HEK293 (cell line): Measurements from ENCODE around the gene GDF9.

Experiments
- BCL11A ChIP-seq: fragments of 450-650 bp; formaldehyde crosslinking; IDR thresholded peaks from 2 replicates; pipeline ENCODE4 v1.5.1; 2016; ENCODE audit warnings: low read depth, missing biosample characterization, missing genetic modification characterization
- GLI2 ChIP-seq: fragments of 450-650 bp; formaldehyde crosslinking; IDR thresholded peaks from 2 replicates; pipeline ENCODE4; 2017; ENCODE audit warnings: missing biosample characterization, missing genetic modification characterization, low read depth, borderline replicate concordance
- HOXC10 ChIP-seq: sonication (generic); formaldehyde crosslinking; IDR thresholded peaks from 2 replicates; pipeline ENCODE4 v1.8.1; 2023; ENCODE audit warnings: mild to moderate bottlenecking, missing genetic modification reagents
- KLF1 ChIP-seq: fragments of 450-650 bp; formaldehyde crosslinking; IDR thresholded peaks from 2 replicates; pipeline ENCODE4 v1.5.1; 2016; ENCODE audit warnings: missing biosample characterization, missing genetic modification characterization
- KLF10 ChIP-seq: fragments of 450-650 bp; IDR thresholded peaks from 2 replicates; pipeline ENCODE4 v1.5.1; 2018; ENCODE audit warnings: missing biosample characterization, mild to moderate bottlenecking, missing genetic modification characterization
- KLF7 ChIP-seq: fragments of 450-650 bp; formaldehyde crosslinking; IDR thresholded peaks from 2 replicates; pipeline ENCODE4 v1.5.1; 2016; ENCODE audit warnings: missing biosample characterization, missing genetic modification characterization, borderline replicate concordance
- KLF9 ChIP-seq: fragments of 450-650 bp; formaldehyde crosslinking; IDR thresholded peaks from 2 replicates; pipeline ENCODE4 v1.5.1; 2016; ENCODE audit warnings: missing biosample characterization, missing genetic modification characterization, low read depth
- OSR2 ChIP-seq: fragments of 450-650 bp; formaldehyde crosslinking; IDR thresholded peaks from 2 replicates; pipeline ENCODE4 v1.5.1; 2016; ENCODE audit warnings: missing biosample characterization, missing genetic modification characterization
- PRDM4 ChIP-seq: fragments of 450-650 bp; formaldehyde crosslinking; IDR thresholded peaks from 2 replicates; pipeline ENCODE4 v1.5.1; 2017; ENCODE audit warnings: missing biosample characterization, missing genetic modification characterization
- SP2 ChIP-seq: fragments of 450-650 bp; formaldehyde crosslinking; IDR thresholded peaks from 2 replicates; pipeline ENCODE4 v1.5.1; 2016; ENCODE audit warnings: missing biosample characterization, missing genetic modification characterization
- SP3 ChIP-seq: fragments of 450-650 bp; formaldehyde crosslinking; IDR thresholded peaks from 2 replicates; pipeline ENCODE4 v1.5.1; 2016; ENCODE audit warnings: missing biosample characterization, missing genetic modification characterization
- WT1 ChIP-seq: fragments of 450-650 bp; formaldehyde crosslinking; IDR thresholded peaks from 2 replicates; pipeline ENCODE4 v1.5.1; 2016; ENCODE audit warnings: missing biosample characterization, missing genetic modification characterization
- ZBTB1 ChIP-seq: fragments of 450-650 bp; formaldehyde crosslinking; IDR thresholded peaks from 2 replicates; pipeline ENCODE4 v1.5.1; 2016; ENCODE audit warnings: missing biosample characterization, missing genetic modification characterization
- ZFHX2 ChIP-seq: fragments of 450-650 bp; formaldehyde crosslinking; conservative IDR thresholded peaks from 2 replicates; pipeline ENCODE4 v1.5.1; 2016; ENCODE audit warnings: missing biosample characterization, missing genetic modification characterization
- ZFP41 ChIP-seq: fragments of 450-650 bp; formaldehyde crosslinking; IDR thresholded peaks from 2 replicates; pipeline ENCODE4 v1.5.1; 2016; ENCODE audit warnings: missing biosample characterization, missing genetic modification characterization, borderline replicate concordance
- ZNF114 ChIP-seq: fragments of 450-650 bp; formaldehyde crosslinking; IDR thresholded peaks from 2 replicates; pipeline ENCODE4 v1.5.0; 2017; ENCODE audit warnings: missing biosample characterization, missing genetic modification characterization
- ZNF157 ChIP-seq: fragments of 450-650 bp; formaldehyde crosslinking; IDR thresholded peaks from 2 replicates; pipeline ENCODE4 v1.5.1; 2016; ENCODE audit warnings: missing biosample characterization, missing genetic modification characterization
- ZNF16 ChIP-seq: fragments of 450-650 bp; formaldehyde crosslinking; IDR thresholded peaks from 2 replicates; pipeline ENCODE4 v1.5.1; 2016; ENCODE audit warnings: low read depth, missing biosample characterization, missing genetic modification characterization
- ZNF175 ChIP-seq: fragments of 450-650 bp; formaldehyde crosslinking; IDR thresholded peaks from 2 replicates; pipeline ENCODE4 v1.5.1; 2016; ENCODE audit warnings: missing biosample characterization, missing genetic modification characterization
- ZNF2 ChIP-seq: fragments of 450-650 bp; formaldehyde crosslinking; IDR thresholded peaks from 2 replicates; pipeline ENCODE4 v1.5.1; 2016; ENCODE audit warnings: missing biosample characterization, missing genetic modification characterization
- ZNF202 ChIP-seq: fragments of 450-650 bp; formaldehyde crosslinking; IDR thresholded peaks from 2 replicates; pipeline ENCODE4 v1.5.1; 2016; ENCODE audit warnings: missing biosample characterization, missing genetic modification characterization, borderline replicate concordance
- ZNF280C ChIP-seq: fragments of 450-650 bp; formaldehyde crosslinking; IDR thresholded peaks from 2 replicates; pipeline ENCODE4 v1.5.1; 2016; ENCODE audit warnings: missing biosample characterization, missing genetic modification characterization
- ZNF292 ChIP-seq: fragments of 450-650 bp; formaldehyde crosslinking; IDR thresholded peaks from 2 replicates; pipeline ENCODE4 v1.5.1; 2016; ENCODE audit warnings: low read depth, missing biosample characterization, missing genetic modification characterization, borderline replicate concordance
- ZNF426 ChIP-seq: fragments of 450-650 bp; formaldehyde crosslinking; IDR thresholded peaks from 2 replicates; pipeline ENCODE4 v1.5.1; 2017; ENCODE audit warnings: missing biosample characterization, missing genetic modification characterization, mild to moderate bottlenecking, inconsistent platforms, moderate library complexity
- ZNF501 ChIP-seq: fragments of 450-650 bp; formaldehyde crosslinking; IDR thresholded peaks from 2 replicates; pipeline ENCODE4 v1.5.1; 2016; ENCODE audit warnings: missing biosample characterization, missing genetic modification characterization
- ZNF555 ChIP-seq: fragments of 450-650 bp; formaldehyde crosslinking; conservative IDR thresholded peaks from 2 replicates; pipeline ENCODE4 v1.5.1; 2017; ENCODE audit warnings: missing biosample characterization, mild to moderate bottlenecking, missing genetic modification characterization, inconsistent platforms
- ZNF585B ChIP-seq: fragments of 450-650 bp; formaldehyde crosslinking; IDR thresholded peaks from 2 replicates; pipeline ENCODE4 v1.5.1; 2016; ENCODE audit warnings: missing biosample characterization, missing genetic modification characterization
- ZNF660 ChIP-seq: fragments of 450-650 bp; IDR thresholded peaks from 2 replicates; pipeline ENCODE4 v1.5.1; 2018; ENCODE audit warnings: missing biosample characterization, mild to moderate bottlenecking, missing genetic modification characterization
- ZNF670 ChIP-seq: fragments of 450-650 bp; formaldehyde crosslinking; IDR thresholded peaks from 2 replicates; pipeline ENCODE4 v1.5.1; 2016; ENCODE audit warnings: missing biosample characterization, missing genetic modification characterization, low read depth
- ZNF707 ChIP-seq: fragments of 450-650 bp; formaldehyde crosslinking; IDR thresholded peaks from 2 replicates; pipeline ENCODE4 v1.5.1; 2016; ENCODE audit warnings: missing biosample characterization, missing genetic modification characterization
- ZNF768 ChIP-seq: fragments of 450-650 bp; formaldehyde crosslinking; IDR thresholded peaks from 2 replicates; pipeline ENCODE4 v1.5.1; 2018; ENCODE audit warnings: missing biosample characterization, mild to moderate bottlenecking, missing genetic modification characterization
- ZNF777 ChIP-seq: fragments of 450-650 bp; formaldehyde crosslinking; IDR thresholded peaks from 2 replicates; pipeline ENCODE4 v1.5.1; 2017; ENCODE audit warnings: missing biosample characterization, missing genetic modification characterization, borderline replicate concordance
- ZSCAN16 ChIP-seq: fragments of 450-650 bp; formaldehyde crosslinking; IDR thresholded peaks from 2 replicates; pipeline ENCODE4 v1.5.1; 2016; ENCODE audit warnings: missing biosample characterization, missing genetic modification characterization
- ZSCAN4 ChIP-seq: fragments of 450-650 bp; formaldehyde crosslinking; IDR thresholded peaks from 2 replicates; pipeline ENCODE4 v1.5.1; 2017; ENCODE audit warnings: missing biosample characterization, missing genetic modification characterization
- TF ChIP-seq, protein P1 (sequence below): fragments of 450-650 bp; formaldehyde crosslinking; IDR thresholded peaks from 2 replicates; pipeline ENCODE4 v1.5.1; 2016; ENCODE audit warnings: missing biosample characterization, missing genetic modification characterization

The GDF9 gene

DNA sequence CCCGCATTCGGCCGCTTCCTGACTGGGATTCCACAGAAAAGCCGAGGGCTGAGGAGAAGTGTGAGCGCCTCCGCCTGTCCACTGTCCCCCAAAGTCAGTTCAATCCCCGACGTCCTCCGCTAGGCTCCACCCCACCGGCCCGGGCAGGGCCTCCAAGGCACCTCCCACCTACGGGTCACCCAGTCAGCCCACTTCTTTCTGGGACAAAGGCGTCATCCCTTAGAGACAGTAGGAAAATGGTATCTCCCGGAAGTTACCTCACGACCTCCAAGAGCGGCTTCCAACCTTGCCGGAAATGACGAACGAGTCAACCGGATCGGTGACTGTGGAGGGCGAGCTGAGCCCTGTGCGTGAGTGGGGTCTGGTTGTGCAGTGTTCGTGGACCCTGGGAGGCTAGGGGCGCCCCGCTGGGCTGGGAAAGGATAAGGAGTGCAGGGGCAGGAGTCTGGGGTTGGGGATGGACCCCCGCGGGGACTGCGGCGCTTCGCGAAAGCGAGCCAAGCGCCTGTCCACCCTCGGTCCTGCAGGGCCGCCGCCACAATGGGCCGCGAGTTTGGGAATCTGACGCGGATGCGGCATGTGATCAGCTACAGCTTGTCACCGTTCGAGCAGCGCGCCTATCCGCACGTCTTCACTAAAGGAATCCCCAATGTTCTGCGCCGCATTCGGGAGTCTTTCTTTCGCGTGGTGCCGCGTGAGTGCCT lies at the start of gene GDF9, which contains the start of gene UQCRQ (continued):
- TF ChIP-seq OSR2 (tag by site-specific recombination), result no peak
- TF ChIP-seq ZNF555 (tag by site-specific recombination), result no peak
- no peak for TF ChIP-seq ZNF175 (tag by site-specific recombination)
- peak; percentile 93 for TF ChIP-seq ZFHX2 (tag by site-specific recombination)
- TF ChIP-seq ZNF777 (tag by site-specific recombination), result 0 out of 2 replicates have a peak, but pooled peaks have one; percentile 53
- peak; percentile 20; the same call in 1 of the 2 replicates for TF ChIP-seq KLF9 (tag by site-specific recombination)
- no peak for TF ChIP-seq KLF10 (tag by site-specific recombination)
- 0 out of 2 replicates have a peak, but pooled peaks have one; percentile 55 for TF ChIP-seq ZSCAN16
- TF ChIP-seq SP2 (tag by site-specific recombination), result peak; percentile 96
- TF ChIP-seq ZNF292 (tag by site-specific recombination), result no peak
- no peak for TF ChIP-seq ZNF707 (tag by site-specific recombination)
- TF ChIP-seq BCL11A (tag by site-specific recombination), result peak; percentile 55; the same call in 1 of the 2 replicates
- no peak for TF ChIP-seq ZNF16 (tag by site-specific recombination)
- TF ChIP-seq PRDM4 (tag by site-specific recombination), result no peak
- 0 out of 2 replicates have a peak, but pooled peaks have one; percentile 27 for TF ChIP-seq KLF1 (tag by site-specific recombination)
- TF ChIP-seq ZNF280C (tag by site-specific recombination), result no peak
- TF ChIP-seq ZBTB1 (tag by site-specific recombination), result no peak
- TF ChIP-seq KLF7 (tag by site-specific recombination), result no peak
- TF ChIP-seq ZNF501 (tag by site-specific recombination), result peak; percentile 93
- TF ChIP-seq ZNF2, result peak; percentile 48; the same call in 1 of the 2 replicates
- no peak for TF ChIP-seq ZNF585B (tag by site-specific recombination)
- TF ChIP-seq ZNF670 (tag by site-specific recombination), result no peak
- no peak for TF ChIP-seq ZNF426 (tag by site-specific recombination)
- peak; percentile 93 for TF ChIP-seq SP3
- no peak for TF ChIP-seq HOXC10 (CRISPR knock-in tag)
- no peak; the same call in 1 of the 2 replicates for TF ChIP-seq ZNF768 (tag by site-specific recombination)
- TF ChIP-seq ZFP41 (tag by site-specific recombination), result no peak
- no peak for TF ChIP-seq GLI2 (tag by site-specific recombination)
- TF ChIP-seq ZNF114 (tag by site-specific recombination), result no peak
- TF ChIP-seq ZNF660 (tag by site-specific recombination), result peak; percentile 85
- TF ChIP-seq WT1 (tag by site-specific recombination), result no peak; the same call in 1 of the 2 replicates
- no peak for TF ChIP-seq ZNF157
- TF ChIP-seq, protein P1, sequence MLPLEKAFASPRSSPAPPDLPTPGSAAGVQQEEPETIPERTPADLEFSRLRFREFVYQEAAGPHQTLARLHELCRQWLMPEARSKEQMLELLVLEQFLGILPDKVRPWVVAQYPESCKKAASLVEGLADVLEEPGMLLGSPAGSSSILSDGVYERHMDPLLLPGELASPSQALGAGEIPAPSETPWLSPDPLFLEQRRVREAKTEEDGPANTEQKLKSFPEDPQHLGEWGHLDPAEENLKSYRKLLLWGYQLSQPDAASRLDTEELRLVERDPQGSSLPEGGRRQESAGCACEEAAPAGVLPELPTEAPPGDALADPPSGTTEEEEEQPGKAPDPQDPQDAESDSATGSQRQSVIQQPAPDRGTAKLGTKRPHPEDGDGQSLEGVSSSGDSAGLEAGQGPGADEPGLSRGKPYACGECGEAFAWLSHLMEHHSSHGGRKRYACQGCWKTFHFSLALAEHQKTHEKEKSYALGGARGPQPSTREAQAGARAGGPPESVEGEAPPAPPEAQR (tag by site-specific recombination), result no peak
- TF ChIP-seq ZSCAN4 (tag by site-specific recombination), result no peak
- TF ChIP-seq ZNF202, result no peak
